Testis (tissue), 2 donors: ENCODE results near the gene NT5C1A.

Experiments used
- CTCF ChIP-seq, 3 experiments: fragments of 450-650 bp in 2 of 3; fragments of 200-600 bp in 1 of 3; sonication (generic) in 1 of 3; IDR thresholded peaks; one replicate each; pipeline ENCODE4 v1.5.1; 2016 to 2019; ENCODE audit warnings: antibody characterized with exemption in 3 of 3, mild to moderate bottlenecking in 2 of 3, moderate library complexity in 1 of 3
- POLR2A ChIP-seq: fragments of 450-650 bp; IDR thresholded peaks from one replicate; pipeline ENCODE4 v1.6.1; 2017; ENCODE audit warnings: antibody characterized with exemption, mild to moderate bottlenecking, moderate library complexity

- TF ChIP-seq CTCF (IDR thresholded peaks at IDR 0.05) (no peak), POLR2A (no peak)
Measured at GRCh38 chr1:39707506-39707905, 35.6 kb upstream of the NT5C1A start.
